Central memory CD8-positive, alpha-beta T cell (primary cell): ENCODE measurements around the gene HLA-DPA1.

Experiments
- ATAC-seq: fragments of 150-1000 bp; cut with Tn5 transposase; replicated peaks from 2 replicates; pipeline ENCODE4 v1.10.0; 2022; ENCODE audit warnings: mild to moderate bottlenecking, moderate FRiP score, moderate number of reproducible peaks; ENCODE audit not compliant: poor library complexity, severe bottlenecking; ENCODE audit errors: extremely low read depth
- DNase-seq, 2 donors: peaks; one replicate each; pipeline ENCODE4 v3.0.0; 2021; ENCODE audit warnings: low spot score in 2 of 2
- H3K27ac Mint-ChIP-seq: one replicate; pipeline ENCODE4 v1.8.0; 2022; ENCODE audit warnings: low read depth, mild to moderate bottlenecking, moderate library complexity, mixed read lengths
- H3K27me3 Mint-ChIP-seq: one replicate; pipeline ENCODE4 v1.8.0; 2022; ENCODE audit warnings: mixed read lengths
- H3K36me3 Mint-ChIP-seq: one replicate; pipeline ENCODE4 v1.8.0; 2022; ENCODE audit warnings: mild to moderate bottlenecking, moderate library complexity, mixed read lengths; ENCODE audit not compliant: insufficient read depth
- H3K4me1 Mint-ChIP-seq: one replicate; pipeline ENCODE4 v1.8.0; 2022; ENCODE audit warnings: mixed read lengths
- H3K4me3 Mint-ChIP-seq: one replicate; pipeline ENCODE4 v1.8.0; 2022; ENCODE audit warnings: mild to moderate bottlenecking, moderate library complexity, mixed read lengths
- H3K9me3 Mint-ChIP-seq: one replicate; pipeline ENCODE4 v1.8.0; 2022; ENCODE audit warnings: mixed read lengths

The HLA-DPA1 gene

GRCh38 chr6:33049323-33050013 is 24.0 kb downstream of the HLA-DPA1 start:
- H3K4me3 Mint-ChIP-seq: no peak overlapping the region
- no peak overlapping the region for H3K27ac Mint-ChIP-seq
- ATAC-seq (no peak), DNase-seq (no peak)
- peaks cover 72% of the 10 kb centered on the region for H3K27me3 Mint-ChIP-seq
- H3K36me3 Mint-ChIP-seq: no peaks in the 10 kb centered on the region
- H3K9me3 Mint-ChIP-seq: no peaks in the 10 kb centered on the region
- no peaks in the 10 kb centered on the region for H3K4me1 Mint-ChIP-seq

GRCh38 chr6:33040157-33040556 is 33.3 kb downstream of the HLA-DPA1 start:
- H3K4me3 Mint-ChIP-seq: no peak overlapping the region
- no peak overlapping the region for H3K27ac Mint-ChIP-seq
- DNase-seq (no peak), ATAC-seq (no peak)
- peaks cover 22% of the 10 kb centered on the region for H3K27me3 Mint-ChIP-seq
- no peaks in the 10 kb centered on the region for H3K4me1 Mint-ChIP-seq
- peaks cover 1% of the 10 kb centered on the region for H3K36me3 Mint-ChIP-seq
- peaks cover 5% of the 10 kb centered on the region for H3K9me3 Mint-ChIP-seq

- no peaks in the 10 kb centered on the region for H3K4me1 Mint-ChIP-seq
- no peak overlapping the region for H3K27ac Mint-ChIP-seq
- H3K36me3 Mint-ChIP-seq: no peaks in the 10 kb centered on the region
- peaks cover 24% of the 10 kb centered on the region for H3K27me3 Mint-ChIP-seq
- ATAC-seq: no peak
- DNase-seq: no peak
- no peak overlapping the region for H3K4me3 Mint-ChIP-seq
- peaks cover 6% of the 10 kb centered on the region for H3K9me3 Mint-ChIP-seq
Observed at GRCh38 chr6:33036535-33036934, 36.9 kb downstream of the HLA-DPA1 start.

- H3K4me3 Mint-ChIP-seq: no peak overlapping the region
- peaks cover 6% of the 10 kb centered on the region for H3K4me1 Mint-ChIP-seq
- H3K9me3 Mint-ChIP-seq: peaks cover 6% of the 10 kb centered on the region
- ATAC-seq (no peak), DNase-seq (no peak)
- H3K27me3 Mint-ChIP-seq: peaks cover 24% of the 10 kb centered on the region
- H3K36me3 Mint-ChIP-seq: no peaks in the 10 kb centered on the region
- peak overlapping the region; percentile 73 for H3K27ac Mint-ChIP-seq
Observed at GRCh38 chr6:33034554-33034953, 38.9 kb downstream of the HLA-DPA1 start.

- H3K27ac Mint-ChIP-seq: peak overlapping the region; percentile 96
- H3K27me3 Mint-ChIP-seq: peaks cover 12% of the 10 kb centered on the region
- H3K4me1 Mint-ChIP-seq: peaks cover 19% of the 10 kb centered on the region
- peaks cover 3% of the 10 kb centered on the region for H3K36me3 Mint-ChIP-seq
- no peak overlapping the region for H3K4me3 Mint-ChIP-seq
- DNase-seq (no peak), ATAC-seq (no peak)
- peaks cover 2% of the 10 kb centered on the region for H3K9me3 Mint-ChIP-seq
Observed at GRCh38 chr6:33030245-33030644, 43.2 kb downstream of the HLA-DPA1 start.

- Mint-ChIP-seq H3K36me3 (peaks cover 5% of the 10 kb centered on the region), H3K9me3 (no peaks in the 10 kb centered on the region), H3K27me3 (peaks cover 5% of the 10 kb centered on the region), H3K27ac (peak overlapping the region; percentile 96), H3K4me3 (peak overlapping the region; percentile 52), H3K4me1 (peaks cover 19% of the 10 kb centered on the region)
- ATAC-seq: peak; percentile 84
- DNase-seq: peak in 1 of 2 donors; percentile 30
Observed at GRCh38 chr6:33029328-33030184, 43.9 kb downstream of the HLA-DPA1 start.

GRCh38 chr6:33028220-33028849 is 45.1 kb downstream of the HLA-DPA1 start:
- Mint-ChIP-seq H3K27ac (peak overlapping the region; percentile 96), H3K9me3 (no peaks in the 10 kb centered on the region), H3K4me3 (no peak overlapping the region), H3K4me1 (peaks cover 19% of the 10 kb centered on the region), H3K36me3 (peaks cover 5% of the 10 kb centered on the region), H3K27me3 (no peaks in the 10 kb centered on the region)
- DNase-seq (no peak), ATAC-seq (no peak)

GRCh38 chr6:33024521-33024920 is 48.9 kb downstream of the HLA-DPA1 start:
- DNase-seq (no peak), ATAC-seq (no peak)
- no peaks in the 10 kb centered on the region for H3K9me3 Mint-ChIP-seq
- peaks cover 5% of the 10 kb centered on the region for H3K36me3 Mint-ChIP-seq
- no peaks in the 10 kb centered on the region for H3K27me3 Mint-ChIP-seq
- H3K4me1 Mint-ChIP-seq: peaks cover 18% of the 10 kb centered on the region
- H3K4me3 Mint-ChIP-seq: no peak overlapping the region
- H3K27ac Mint-ChIP-seq: no peak overlapping the region

GRCh38 chr6:33023536-33023935 is 49.9 kb downstream of the HLA-DPA1 start:
- Mint-ChIP-seq H3K9me3 (no peaks in the 10 kb centered on the region), H3K27ac (no peak overlapping the region), H3K4me1 (peaks cover 22% of the 10 kb centered on the region), H3K4me3 (no peak overlapping the region), H3K36me3 (peaks cover 1% of the 10 kb centered on the region), H3K27me3 (no peaks in the 10 kb centered on the region)
- DNase-seq: no peak
- ATAC-seq: no peak

GRCh38 chr6:33021917-33022316 is 51.5 kb downstream of the HLA-DPA1 start:
- Mint-ChIP-seq H3K4me1 (peaks cover 25% of the 10 kb centered on the region), H3K27me3 (no peaks in the 10 kb centered on the region), H3K9me3 (no peaks in the 10 kb centered on the region), H3K27ac (no peak overlapping the region), H3K36me3 (peaks cover 1% of the 10 kb centered on the region), H3K4me3 (no peak overlapping the region)
- no peak for ATAC-seq
- no peak for DNase-seq

- Mint-ChIP-seq H3K9me3 (no peaks in the 10 kb centered on the region), H3K36me3 (no peaks in the 10 kb centered on the region), H3K4me1 (peaks cover 33% of the 10 kb centered on the region), H3K4me3 (peak overlapping the region; percentile 63), H3K27ac (peak overlapping the region; percentile 76), H3K27me3 (no peaks in the 10 kb centered on the region)
- DNase-seq (no peak), ATAC-seq (peak; percentile 17)
Observed at GRCh38 chr6:33019372-33019771, 54.1 kb downstream of the HLA-DPA1 start.

- Mint-ChIP-seq H3K4me1 (peaks cover 33% of the 10 kb centered on the region), H3K36me3 (no peaks in the 10 kb centered on the region), H3K27me3 (no peaks in the 10 kb centered on the region), H3K4me3 (peak overlapping the region; percentile 63), H3K9me3 (no peaks in the 10 kb centered on the region), H3K27ac (peak overlapping the region; percentile 76)
- ATAC-seq: peak; percentile 80
- DNase-seq: peak in 1 of 2 donors; percentile 41
Observed at GRCh38 chr6:33018904-33019303, 54.5 kb downstream of the HLA-DPA1 start.
